Suprapubic skin (tissue), 4 donors: Measurements from ENCODE around the gene MOCS1.

Experiments used
- CTCF ChIP-seq, 2 donors: fragments of 200-600 bp in 1 of 2; fragments of 450-650 bp in 1 of 2; sonication (generic) in 1 of 2; IDR thresholded peaks; one replicate each; pipeline ENCODE4 v1.5.1; 2016 to 2019; ENCODE audit warnings: antibody characterized with exemption in 2 of 2, mild to moderate bottlenecking in 1 of 2, moderate library complexity in 1 of 2
- EP300 ChIP-seq: sonication (generic); formaldehyde crosslinking; IDR thresholded peaks from one replicate; pipeline ENCODE4 v1.6.1; 2017; ENCODE audit warnings: antibody characterized with exemption
- POLR2A ChIP-seq, 2 donors: fragments of 450-650 bp; IDR thresholded peaks; one replicate each; pipeline ENCODE4 v1.6.1; 2017; ENCODE audit warnings: antibody characterized with exemption in 2 of 2, mild to moderate bottlenecking in 2 of 2, moderate library complexity in 2 of 2
- POLR2AphosphoS5 ChIP-seq, 3 donors: sonication (generic); formaldehyde crosslinking; IDR thresholded peaks; one replicate each; pipeline ENCODE4 v1.6.1; 2017; ENCODE audit warnings: antibody characterized with exemption in 3 of 3

GRCh38 chr6:39917329-39917728 is 16.9 kb downstream of the MOCS1 start:
- TF ChIP-seq POLR2A (IDR thresholded peaks at IDR 0.05) (no peak), CTCF (IDR thresholded peaks at IDR 0.05) (no peak), POLR2AphosphoS5 (IDR thresholded peaks at IDR 0.05) (no peak), EP300 (no peak)
